HG03039 (cell line): ENCODE data around the gene LY6G6D.
A peak's percentile ranks its signal among the peaks of the same experiment; 100 is the strongest.

Source experiments
- ATAC-seq: cut with Tn5 transposase; IDR thresholded peaks from one replicate; pipeline ENCODE4 v1.9.1; 2021; ENCODE audit warnings: mild to moderate bottlenecking, moderate library complexity; ENCODE audit not compliant: unreplicated experiment

Gene LY6G6D

GRCh38 chr6:31717499-31718222, 2.5 kb downstream of the LY6G6D start:
- no peak for ATAC-seq

- ATAC-seq, result no peak
Observed at GRCh38 chr6:31718265-31718664, 3.1 kb downstream of the LY6G6D start.

GRCh38 chr6:31719001-31719400, 3.9 kb downstream of the LY6G6D start:
- no peak for ATAC-seq

- no peak for ATAC-seq
Observed at GRCh38 chr6:31720196-31720770, 5.1 kb downstream of the LY6G6D start.

GRCh38 chr6:31721351-31722020, 6.3 kb downstream of the LY6G6D start, which contains the start of gene LY6G6C:
TSS of gene LY6G6C (minus strand) at chr6:31721746. CDS start at chr6:31721679, 67 bp downstream.
- ATAC-seq, result no peak

GRCh38 chr6:31722173-31722572, 7.0 kb downstream of the LY6G6D start:
- no peak for ATAC-seq

GRCh38 chr6:31723245-31723979, 8.3 kb downstream of the LY6G6D start, which contains the start of gene MPIG6B:
TSS of gene MPIG6B (plus strand) at chr6:31723373. CDS start at chr6:31723384, 11 bp downstream.
- ATAC-seq, result no peak

- ATAC-seq, result no peak
Observed at GRCh38 chr6:31723980-31724691, 9.0 kb downstream of the LY6G6D start.

GRCh38 chr6:31725502-31726350, 10.6 kb downstream of the LY6G6D start:
- ATAC-seq, result no peak

- ATAC-seq, result no peak
Observed at GRCh38 chr6:31727034-31727716, 12.0 kb downstream of the LY6G6D start.

GRCh38 chr6:31727717-31728671, 12.8 kb downstream of the LY6G6D start:
- no peak for ATAC-seq

- ATAC-seq, result no peak
Observed at GRCh38 chr6:31728767-31729514, 13.8 kb downstream of the LY6G6D start, which contains the start of gene DDAH2. TSS of gene DDAH2 (minus strand) at chr6:31729299. CDS start at chr6:31729161, 138 bp downstream.

GRCh38 chr6:31729515-31729978, 14.4 kb downstream of the LY6G6D start:
- ATAC-seq, result peak; percentile 52

- ATAC-seq, result peak; percentile 27
Observed at GRCh38 chr6:31729979-31730630, 15.0 kb downstream of the LY6G6D start.

- ATAC-seq, result no peak
Observed at GRCh38 chr6:31730631-31731086, 15.5 kb downstream of the LY6G6D start.

- no peak for ATAC-seq
Observed at GRCh38 chr6:31732029-31732428, 16.9 kb downstream of the LY6G6D start.
